HTERT RPE-1 (cell line): ENCODE measurements around the gene MALT1.
"Not testable (repeated sequence)": the region's sequence is repeated elsewhere in the genome, so short reads cannot be mapped to it uniquely, and the experiment has no call there.

ENCODE experiments used
- in situ Hi-C: fragments of 300-500 bp; cut with MboI; formaldehyde crosslinking; loops from 4 replicates; pipeline ENCODE4 v1.14.3; 2020; ENCODE audit warnings: low sequenced_read_pairs

MALT1 gene

GRCh38 chr18:58727776-58728500, 56.7 kb downstream of the MALT1 start:
- in situ Hi-C loops, result no loop called here

- in situ Hi-C loops, result no loop called here
Measured at GRCh38 chr18:58728719-58729118, 57.5 kb downstream of the MALT1 start.

GRCh38 chr18:58730618-58731017, 59.4 kb downstream of the MALT1 start:
- in situ Hi-C loops, result no loop called here

- in situ Hi-C loops, result no loop called here
Measured at GRCh38 chr18:58732471-58732870, 61.2 kb downstream of the MALT1 start.

GRCh38 chr18:58733866-58734265, 62.6 kb downstream of the MALT1 start:
- in situ Hi-C loops, result no loop called here

- in situ Hi-C loops, result no loop called here
Measured at GRCh38 chr18:58738322-58738721, 67.1 kb downstream of the MALT1 start.

- in situ Hi-C loops, result no loop called here
Measured at GRCh38 chr18:58745914-58746313, 74.6 kb downstream of the MALT1 start.

- in situ Hi-C loops, result no loop called here
Measured at GRCh38 chr18:58748899-58749595, 77.8 kb downstream of the MALT1 start.

- in situ Hi-C loops, result no loop called here
Measured at GRCh38 chr18:58753976-58754375, 82.7 kb downstream of the MALT1 start.

GRCh38 chr18:58754544-58755068, 83.3 kb downstream of the MALT1 start:
- in situ Hi-C loops, result no loop called here

- in situ Hi-C loops, result no loop called here
Measured at GRCh38 chr18:58755304-58756010, 84.2 kb downstream of the MALT1 start.

GRCh38 chr18:58756148-58756547, 84.9 kb downstream of the MALT1 start:
- in situ Hi-C loops, result no loop called here

- in situ Hi-C loops, result no loop called here
Measured at GRCh38 chr18:58756596-58757240, 85.5 kb downstream of the MALT1 start.

- in situ Hi-C loops, result not testable (repeated sequence)
Measured at GRCh38 chr18:58757351-58757750, 86.1 kb downstream of the MALT1 start.

- in situ Hi-C loops, result no loop called here
Measured at GRCh38 chr18:58758046-58758445, 86.8 kb downstream of the MALT1 start.

- in situ Hi-C loops, result no loop called here
Measured at GRCh38 chr18:58758606-58759005, 87.3 kb downstream of the MALT1 start.

- in situ Hi-C loops, result no loop called here
Measured at GRCh38 chr18:58761241-58761969, 90.1 kb downstream of the MALT1 start.

GRCh38 chr18:58761970-58762780, 90.9 kb downstream of the MALT1 start:
- in situ Hi-C loops, result no loop called here

- in situ Hi-C loops, result no loop called here
Measured at GRCh38 chr18:58762781-58763171, 91.5 kb downstream of the MALT1 start.

GRCh38 chr18:58766164-58766563, 94.9 kb downstream of the MALT1 start:
- in situ Hi-C loops, result no loop called here
